Esophagus mucosa (tissue), 1 donor: ENCODE measurements around the gene NMT1. TPM values are rescaled to one million over a fixed set of nuclear protein-coding genes. Genes with fewer than 3 reads are reported as not detected.

Source experiments
- ATAC-seq: fragments of 200-7000 bp; cut with Tn5 transposase; one replicate; pipeline ENCODE4 v1.9.1; 2020
- total RNA-seq: library from RNA; stranded (reverse); gene quantifications from one replicate; pipeline ENCODE4 v1.2.4, GENCODE V29; 2023
- donor health status: DM: yes; HTN: yes; CAD: no.

The NMT1 gene
- total RNA-seq, 1 donor from 2014 or later, result 63.0 TPM

GRCh38 chr17:45106096-45106495 is 45.0 kb downstream of the NMT1 start:
- no peak for ATAC-seq

GRCh38 chr17:45106582-45106981 is 45.5 kb downstream of the NMT1 start:
- no peak for ATAC-seq

GRCh38 chr17:45107293-45108010 is 46.3 kb downstream of the NMT1 start:
- no peak for ATAC-seq

- ATAC-seq, result no peak
Measured at GRCh38 chr17:45108051-45108450, 46.9 kb downstream of the NMT1 start.

- no peak for ATAC-seq
Measured at GRCh38 chr17:45108595-45109521, 47.7 kb downstream of the NMT1 start.

- ATAC-seq, result no peak
Measured at GRCh38 chr17:45110676-45111611, 49.8 kb downstream of the NMT1 start.

GRCh38 chr17:45111850-45112249 is 50.7 kb downstream of the NMT1 start:
- no peak for ATAC-seq

GRCh38 chr17:45112559-45113423 is 51.7 kb downstream of the NMT1 start:
- no peak for ATAC-seq

- no peak for ATAC-seq
Measured at GRCh38 chr17:45113424-45113754, 52.3 kb downstream of the NMT1 start.

GRCh38 chr17:45114117-45114932 is 53.2 kb downstream of the NMT1 start:
- ATAC-seq, result no peak

- ATAC-seq, result no peak
Measured at GRCh38 chr17:45115015-45115625, 54.0 kb downstream of the NMT1 start.

- ATAC-seq, result no peak
Measured at GRCh38 chr17:45115871-45116270, 54.8 kb downstream of the NMT1 start.

- no peak for ATAC-seq
Measured at GRCh38 chr17:45116434-45117016, 55.4 kb downstream of the NMT1 start.

- ATAC-seq, result no peak
Measured at GRCh38 chr17:45117334-45117733, 56.2 kb downstream of the NMT1 start.

- no peak for ATAC-seq
Measured at GRCh38 chr17:45117848-45118646, 56.9 kb downstream of the NMT1 start.

GRCh38 chr17:45118691-45119090 is 57.6 kb downstream of the NMT1 start:
- ATAC-seq, result no peak

GRCh38 chr17:45119964-45120363 is 58.8 kb downstream of the NMT1 start:
- ATAC-seq, result no peak

GRCh38 chr17:45120558-45120957 is 59.4 kb downstream of the NMT1 start:
- no peak for ATAC-seq

GRCh38 chr17:45121055-45121454 is 59.9 kb downstream of the NMT1 start:
- no peak for ATAC-seq
